Measurements from ENCODE around the gene C16orf95. TPM values are rescaled to one million over a fixed set of nuclear protein-coding genes. Genes with fewer than 3 reads are reported as not detected.

The C16orf95 gene
- total RNA-seq, 1 donor from 2014 or later: 6.8 TPM

DNA sequence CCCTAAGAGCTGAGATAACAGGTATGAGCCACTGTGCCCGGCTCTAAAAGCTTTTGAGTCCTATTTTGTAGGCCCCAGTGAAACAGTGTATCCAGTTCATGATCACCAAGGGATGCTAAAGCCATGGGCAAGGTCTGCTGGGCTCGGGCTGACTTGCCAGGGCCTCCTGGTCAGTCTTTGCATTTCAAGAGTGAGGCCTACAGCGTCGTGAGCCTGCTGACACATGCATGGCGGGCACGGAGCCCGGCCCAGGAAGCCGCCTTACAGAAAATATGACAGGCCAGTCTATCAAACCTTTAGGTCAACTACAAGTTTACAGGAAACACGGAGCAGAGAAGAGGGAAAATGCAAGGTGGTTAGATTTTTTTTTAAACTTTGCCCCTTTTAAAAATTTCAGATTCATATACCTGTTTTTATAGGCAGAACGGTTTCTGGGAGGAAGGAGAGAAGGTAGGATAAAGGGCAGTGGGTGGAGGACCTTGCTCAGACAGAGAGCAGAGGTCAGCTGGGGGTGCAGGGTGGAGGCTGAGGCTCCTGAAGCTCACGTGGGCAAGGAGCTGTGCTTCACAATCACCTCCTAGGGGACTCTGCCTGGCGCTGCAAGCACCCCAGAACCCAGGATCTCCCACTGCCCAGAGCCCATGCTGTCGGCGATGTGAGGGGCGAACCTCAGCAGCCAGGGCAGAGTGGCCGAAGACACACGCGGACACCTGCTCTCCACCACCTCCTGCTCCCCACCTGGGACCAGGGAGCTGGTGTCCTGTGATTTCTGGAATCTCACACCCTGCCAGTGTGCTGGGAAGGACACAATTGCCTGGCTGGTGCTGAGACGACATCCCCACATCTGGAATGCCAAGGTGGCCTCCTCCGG is 21.3 kb downstream of the C16orf95 start:
- no peaks in the 10 kb centered on the region for H3K27me3 Mint-ChIP-seq (ENCODE audit: low read depth)
- H3K36me3 Mint-ChIP-seq (ENCODE audit: low read depth): peaks cover 5% of the 10 kb centered on the region
- H3K27ac Mint-ChIP-seq (ENCODE audit: unreplicated experiment): no peak overlapping the region
- no peak for TF ChIP-seq CTCF (conservative IDR thresholded peaks at IDR 0.05)
- H3K4me3 Mint-ChIP-seq: no peak overlapping the region
- H3K9me3 Mint-ChIP-seq: no peaks in the 10 kb centered on the region
- DNase-seq (ENCODE audit: low read depth, low spot score): no peak
- H3K4me1 Mint-ChIP-seq: peaks cover 5% of the 10 kb centered on the region

DNA sequence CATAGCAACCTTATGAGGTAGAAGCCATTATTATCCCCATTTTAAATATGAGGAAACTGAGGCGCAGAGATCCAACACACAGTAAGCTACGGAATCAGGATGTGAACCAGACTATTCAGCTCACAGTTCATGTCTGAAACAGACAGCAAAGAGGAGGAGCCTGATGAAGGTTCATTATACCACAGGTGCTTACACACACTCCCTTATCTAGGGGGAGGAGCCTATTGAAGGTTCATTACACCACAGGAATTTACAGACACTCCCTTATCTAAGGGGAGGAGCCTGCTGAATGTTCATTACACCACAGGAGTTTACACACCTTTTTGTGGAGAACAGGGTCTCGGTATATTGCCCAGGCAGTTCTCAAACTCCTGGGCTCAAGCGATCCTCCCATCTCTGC is 21.9 kb downstream of the C16orf95 start:
- Mint-ChIP-seq H3K4me1 (peaks cover 5% of the 10 kb centered on the region), H3K27me3 (ENCODE audit: low read depth) (no peaks in the 10 kb centered on the region), H3K27ac (ENCODE audit: unreplicated experiment) (no peak overlapping the region), H3K4me3 (no peak overlapping the region), H3K9me3 (no peaks in the 10 kb centered on the region), H3K36me3 (ENCODE audit: low read depth) (peaks cover 5% of the 10 kb centered on the region)
- no peak for TF ChIP-seq CTCF (conservative IDR thresholded peaks at IDR 0.05)
- DNase-seq (ENCODE audit: low read depth, low spot score): no peak

DNA sequence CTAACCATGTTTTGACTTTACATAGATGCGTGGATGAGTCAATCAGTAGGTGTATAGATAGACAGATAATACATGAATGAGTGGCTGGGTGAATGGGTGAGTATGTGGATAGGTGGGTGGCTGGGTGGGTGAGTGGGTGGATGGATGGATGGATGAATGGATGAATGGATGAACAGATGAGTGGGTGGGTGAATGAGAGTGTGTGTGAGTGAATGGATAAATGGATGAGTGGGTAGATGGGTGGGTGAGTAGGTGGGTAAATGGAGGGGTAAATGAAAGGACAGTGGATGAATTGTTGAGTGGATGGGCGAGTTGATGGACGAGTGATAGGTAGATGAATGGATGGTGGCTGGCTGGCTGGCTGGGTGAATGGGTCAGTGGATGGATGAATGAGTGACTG is 23.2 kb downstream of the C16orf95 start:
- Mint-ChIP-seq H3K9me3 (no peaks in the 10 kb centered on the region), H3K27ac (ENCODE audit: unreplicated experiment) (no peak overlapping the region), H3K36me3 (ENCODE audit: low read depth) (peaks cover 5% of the 10 kb centered on the region), H3K4me1 (peaks cover 5% of the 10 kb centered on the region), H3K27me3 (ENCODE audit: low read depth) (no peaks in the 10 kb centered on the region), H3K4me3 (no peak overlapping the region)
- no peak for TF ChIP-seq CTCF (conservative IDR thresholded peaks at IDR 0.05)
- DNase-seq (ENCODE audit: low read depth, low spot score): no peak

DNA sequence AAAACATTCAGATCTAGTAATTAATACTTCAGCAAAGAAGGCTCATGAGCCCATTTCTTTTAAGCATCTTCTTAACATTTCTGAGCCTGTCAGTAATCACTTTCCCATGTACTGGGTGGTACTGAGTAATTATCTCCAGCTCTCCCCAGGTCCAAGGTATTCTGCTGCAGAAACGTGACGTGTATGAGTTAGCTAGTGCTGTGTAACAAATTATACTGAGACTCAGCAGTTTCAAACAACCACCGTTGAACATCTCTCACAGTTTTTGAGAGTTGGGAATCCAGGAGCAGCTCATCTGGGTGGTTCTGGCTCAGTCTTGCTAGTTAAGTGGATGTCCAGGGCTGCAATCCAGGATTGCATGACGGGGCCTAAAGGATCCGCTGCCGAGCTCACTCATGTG is 25.2 kb downstream of the C16orf95 start:
- Mint-ChIP-seq H3K27me3 (ENCODE audit: low read depth) (no peaks in the 10 kb centered on the region), H3K36me3 (ENCODE audit: low read depth) (peaks cover 5% of the 10 kb centered on the region), H3K4me3 (no peak overlapping the region), H3K27ac (ENCODE audit: unreplicated experiment) (no peak overlapping the region), H3K4me1 (no peaks in the 10 kb centered on the region), H3K9me3 (no peaks in the 10 kb centered on the region)
- no peak for TF ChIP-seq CTCF (conservative IDR thresholded peaks at IDR 0.05)
- DNase-seq (ENCODE audit: low read depth, low spot score): no peak

DNA sequence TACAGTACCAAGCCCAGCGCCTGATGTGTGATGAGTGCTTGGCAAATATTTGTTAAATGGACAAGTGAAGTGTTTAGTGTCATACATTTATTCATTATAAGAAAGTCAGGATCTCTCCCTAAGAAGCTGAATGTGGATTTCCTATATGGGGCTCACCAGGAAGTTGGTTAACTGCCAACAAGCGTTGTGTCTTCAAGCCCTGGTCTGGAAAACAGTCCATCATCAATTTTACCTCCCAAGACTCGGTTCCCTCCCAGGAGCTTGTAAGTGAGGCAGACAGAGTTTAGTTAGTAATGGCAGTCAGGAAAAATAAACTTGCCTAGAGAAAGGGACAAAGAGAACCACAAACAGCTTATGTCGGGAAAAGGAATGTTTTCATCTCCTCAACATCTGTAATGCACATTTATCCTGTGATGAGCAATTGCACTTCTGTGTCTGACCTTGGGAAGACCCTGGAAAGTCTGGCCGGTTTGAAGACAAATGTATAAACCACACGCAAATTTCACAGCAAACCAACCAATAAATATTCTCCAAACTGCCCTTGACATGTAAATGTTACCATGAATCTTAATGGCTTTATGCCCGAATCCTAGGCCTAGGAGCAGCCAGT is 28.3 kb downstream of the C16orf95 start:
- no peak for TF ChIP-seq CTCF (conservative IDR thresholded peaks at IDR 0.05)
- no peak overlapping the region for H3K4me3 Mint-ChIP-seq
- no peak for DNase-seq (ENCODE audit: low read depth, low spot score)
- no peaks in the 10 kb centered on the region for H3K27me3 Mint-ChIP-seq (ENCODE audit: low read depth)
- H3K27ac Mint-ChIP-seq (ENCODE audit: unreplicated experiment): no peak overlapping the region
- H3K4me1 Mint-ChIP-seq: no peaks in the 10 kb centered on the region
- H3K36me3 Mint-ChIP-seq (ENCODE audit: low read depth): peaks cover 11% of the 10 kb centered on the region
- H3K9me3 Mint-ChIP-seq: peaks cover 6% of the 10 kb centered on the region
